Lower lobe of right lung (tissue), 2 donors: Measurements from ENCODE around the gene NCOA3. TPM values are rescaled to one million over a fixed set of nuclear protein-coding genes. Genes with fewer than 3 reads are reported as not detected.

ENCODE experiments used
- ATAC-seq, 2 donors: fragments of 200-7000 bp; cut with Tn5 transposase; one replicate each; pipeline ENCODE4 v1.9.1; 2020 to 2022; ENCODE audit warnings: mild to moderate bottlenecking in 2 of 2, moderate library complexity in 2 of 2
- DNase-seq: peaks from one replicate; pipeline ENCODE4 v3.0.0-alpha.2; 2020
- H3K27ac ChIP-seq: fragments of 200-600 bp; one replicate; pipeline ENCODE4 v1.8.0; 2022
- H3K27me3 ChIP-seq: fragments of 200-600 bp; one replicate; pipeline ENCODE4 v1.8.0; 2022; ENCODE audit warnings: low read depth
- H3K36me3 ChIP-seq: fragments of 200-600 bp; one replicate; pipeline ENCODE4 v1.8.0; 2022; ENCODE audit warnings: mild to moderate bottlenecking
- H3K4me1 ChIP-seq: fragments of 200-600 bp; one replicate; pipeline ENCODE4 v1.8.0; 2022
- H3K4me3 ChIP-seq: fragments of 200-600 bp; one replicate; pipeline ENCODE4 v1.8.0; 2022; ENCODE audit warnings: mild to moderate bottlenecking
- H3K9me3 ChIP-seq: fragments of 200-600 bp; one replicate; pipeline ENCODE4 v1.8.0; 2022
- intact Hi-C: fragments of 100-400 bp; cut with DNase I; formaldehyde crosslinking; loops from one replicate; pipeline ENCODE4 v1.11.0; 2022
- total RNA-seq: library from RNA; stranded (reverse); fragmentation: NEBNext Ultra II Directional; extraction: Animal tissue kit (Norgen Biotek cat#: 25700); gene quantifications from one replicate; pipeline ENCODE4 v1.2.1, GENCODE V29; 2021
- TF ChIP-seq, protein P1 (sequence below): fragments of 200-600 bp; IDR thresholded peaks from one replicate; pipeline ENCODE4 v1.8.0; 2022; ENCODE audit warnings: antibody characterized with exemption, mild to moderate bottlenecking
- donor health status: DM: no; HTN: yes; CAD: no; lungs with severe emphysema.

The NCOA3 gene
- total RNA-seq, 1 donor from 2014 or later = 42.1 TPM

DNA sequence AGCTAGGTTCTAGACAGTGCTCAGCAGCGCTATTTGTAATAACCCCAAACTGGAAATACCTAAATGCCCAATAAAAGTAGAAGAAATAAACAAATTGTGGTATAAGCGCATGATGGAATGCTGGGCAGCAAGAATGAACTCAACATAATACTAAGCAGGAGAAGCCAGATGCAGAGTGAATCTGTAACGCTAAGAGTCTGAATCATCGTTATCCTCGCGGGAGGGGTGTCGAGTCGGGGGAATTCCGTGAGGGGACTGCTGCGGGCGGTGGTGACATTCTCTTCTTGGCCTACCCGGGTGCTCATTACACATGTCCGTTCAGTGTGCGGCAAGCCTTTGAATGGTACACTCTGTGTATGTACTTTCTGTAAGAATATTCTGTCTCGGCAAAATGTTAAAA lies 199.9 kb downstream of the NCOA3 start:
- no peaks in the 10 kb centered on the region for H3K9me3 ChIP-seq
- no peaks in the 10 kb centered on the region for H3K27me3 ChIP-seq
- H3K4me1 ChIP-seq = peaks cover 10% of the 10 kb centered on the region
- ATAC-seq (no peak), DNase-seq (no peak)
- intact Hi-C loops = no loop called here
- H3K4me3 ChIP-seq = no peak overlapping the region
- no peak overlapping the region for H3K27ac ChIP-seq
- TF ChIP-seq, protein P1, sequence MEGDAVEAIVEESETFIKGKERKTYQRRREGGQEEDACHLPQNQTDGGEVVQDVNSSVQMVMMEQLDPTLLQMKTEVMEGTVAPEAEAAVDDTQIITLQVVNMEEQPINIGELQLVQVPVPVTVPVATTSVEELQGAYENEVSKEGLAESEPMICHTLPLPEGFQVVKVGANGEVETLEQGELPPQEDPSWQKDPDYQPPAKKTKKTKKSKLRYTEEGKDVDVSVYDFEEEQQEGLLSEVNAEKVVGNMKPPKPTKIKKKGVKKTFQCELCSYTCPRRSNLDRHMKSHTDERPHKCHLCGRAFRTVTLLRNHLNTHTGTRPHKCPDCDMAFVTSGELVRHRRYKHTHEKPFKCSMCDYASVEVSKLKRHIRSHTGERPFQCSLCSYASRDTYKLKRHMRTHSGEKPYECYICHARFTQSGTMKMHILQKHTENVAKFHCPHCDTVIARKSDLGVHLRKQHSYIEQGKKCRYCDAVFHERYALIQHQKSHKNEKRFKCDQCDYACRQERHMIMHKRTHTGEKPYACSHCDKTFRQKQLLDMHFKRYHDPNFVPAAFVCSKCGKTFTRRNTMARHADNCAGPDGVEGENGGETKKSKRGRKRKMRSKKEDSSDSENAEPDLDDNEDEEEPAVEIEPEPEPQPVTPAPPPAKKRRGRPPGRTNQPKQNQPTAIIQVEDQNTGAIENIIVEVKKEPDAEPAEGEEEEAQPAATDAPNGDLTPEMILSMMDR = no peak
- H3K36me3 ChIP-seq = no peaks in the 10 kb centered on the region

DNA sequence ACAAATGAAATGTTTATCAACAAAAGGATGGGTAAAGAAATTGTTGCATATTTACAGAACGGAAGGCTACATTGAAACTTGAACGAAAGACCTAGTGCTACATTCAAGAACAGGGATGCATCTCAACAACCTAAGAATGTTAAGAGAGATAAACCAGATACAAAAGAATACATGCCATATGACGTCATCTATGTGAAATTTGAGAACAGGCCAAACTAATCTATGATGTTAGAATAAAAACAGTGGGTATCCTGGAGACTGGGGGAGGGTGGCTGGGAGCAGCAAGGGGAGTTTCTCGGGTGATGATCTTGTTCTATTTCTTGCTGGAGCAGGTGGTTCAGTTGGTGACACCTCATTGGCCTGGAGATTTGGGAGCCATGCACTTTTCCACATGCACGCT lies 202.1 kb downstream of the NCOA3 start:
- TF ChIP-seq, protein P1 = no peak
- ATAC-seq (no peak), DNase-seq (no peak)
- intact Hi-C loops = no loop called here
- H3K27ac ChIP-seq = no peak overlapping the region
- no peak overlapping the region for H3K4me3 ChIP-seq
- peaks cover 10% of the 10 kb centered on the region for H3K4me1 ChIP-seq
- no peaks in the 10 kb centered on the region for H3K9me3 ChIP-seq
- no peaks in the 10 kb centered on the region for H3K27me3 ChIP-seq
- H3K36me3 ChIP-seq = no peaks in the 10 kb centered on the region

DNA sequence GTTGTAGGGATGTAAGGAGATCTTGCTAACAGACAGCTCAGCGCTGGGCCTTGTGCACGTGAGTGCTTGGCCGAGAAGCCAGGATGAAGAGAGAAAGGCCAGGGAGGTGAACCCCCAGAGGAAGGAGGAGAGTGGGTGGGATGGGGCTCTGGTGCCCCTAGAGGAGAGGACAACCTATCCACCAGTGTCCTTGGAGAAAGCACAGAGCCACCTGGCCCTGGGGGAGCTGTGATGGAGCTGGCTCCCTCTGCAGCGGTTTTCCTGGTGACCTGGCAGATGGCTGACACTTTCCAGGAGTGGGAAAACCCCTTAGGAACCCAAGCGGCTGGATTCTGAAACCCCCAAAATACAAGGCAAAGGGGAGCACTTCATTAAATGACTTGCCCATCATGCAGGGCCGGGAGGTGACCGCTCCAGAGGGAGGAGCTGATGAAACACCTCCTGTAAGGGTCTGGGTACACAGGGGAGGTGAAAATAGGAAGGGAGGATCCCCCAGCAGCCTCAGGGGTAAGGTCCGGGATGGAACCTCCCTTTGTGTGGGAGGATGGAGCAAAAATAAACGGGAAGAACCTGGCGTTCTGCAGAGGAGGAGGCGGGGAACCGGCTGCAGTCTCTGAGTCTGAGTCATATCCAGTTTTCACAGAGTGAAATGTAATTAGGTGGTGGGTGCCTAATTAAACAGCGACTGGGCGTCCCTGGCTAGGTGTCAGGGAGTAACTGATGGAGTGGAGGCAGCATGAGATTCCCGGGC lies 203.2 kb downstream of the NCOA3 start:
- H3K9me3 ChIP-seq = no peaks in the 10 kb centered on the region
- TF ChIP-seq, protein P1 = no peak
- DNase-seq (no peak), ATAC-seq (peak; percentile 23 to 33)
- peaks cover 3% of the 10 kb centered on the region for H3K27me3 ChIP-seq
- intact Hi-C loops = no loop called here
- H3K36me3 ChIP-seq = no peaks in the 10 kb centered on the region
- peaks cover 10% of the 10 kb centered on the region for H3K4me1 ChIP-seq
- no peak overlapping the region for H3K27ac ChIP-seq
- H3K4me3 ChIP-seq = no peak overlapping the region

DNA sequence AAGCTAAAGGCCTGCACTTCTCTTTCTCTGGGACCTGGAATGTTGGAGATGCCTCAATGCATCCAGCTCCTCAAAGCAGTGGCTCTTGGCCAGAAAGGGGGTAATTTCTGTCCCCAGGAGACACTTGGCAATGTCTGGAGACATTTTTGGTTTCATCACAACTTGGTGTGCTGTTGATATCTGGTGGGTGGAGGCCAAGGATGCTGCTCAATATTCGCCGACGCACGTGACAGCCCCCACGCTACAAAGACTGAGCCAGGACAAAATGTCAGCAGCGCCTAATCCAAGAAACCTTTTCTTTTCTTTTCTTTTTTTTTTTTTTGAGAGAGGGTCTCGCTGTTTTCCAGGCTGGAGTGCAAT lies 203.8 kb downstream of the NCOA3 start:
- Histone ChIP-seq H3K4me3 (no peak overlapping the region), H3K4me1 (peaks cover 10% of the 10 kb centered on the region), H3K27me3 (peaks cover 3% of the 10 kb centered on the region), H3K27ac (no peak overlapping the region), H3K36me3 (no peaks in the 10 kb centered on the region), H3K9me3 (no peaks in the 10 kb centered on the region)
- TF ChIP-seq, protein P1 = no peak
- no peak for DNase-seq
- ATAC-seq = no peak
- intact Hi-C loops = no loop called here

DNA sequence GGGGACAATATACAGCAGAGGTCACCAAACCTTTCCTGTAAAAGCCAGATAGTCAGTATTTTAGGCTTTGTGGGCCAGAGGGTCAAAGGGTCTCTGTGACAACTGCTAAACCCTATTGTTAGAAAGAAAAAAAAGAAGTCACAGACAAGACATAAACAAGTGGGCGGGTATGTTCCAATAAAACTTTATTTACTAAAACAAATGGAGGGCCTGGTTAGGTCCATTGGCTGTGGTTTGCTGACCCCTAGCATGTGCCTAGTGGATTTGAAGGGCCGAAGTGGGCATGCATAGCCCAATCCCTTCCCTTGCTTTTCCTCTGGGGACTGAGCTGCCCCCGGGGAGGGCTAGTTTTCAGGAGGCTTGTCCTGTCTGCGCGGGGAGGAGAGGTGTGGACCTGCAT lies 204.7 kb downstream of the NCOA3 start:
- no peak overlapping the region for H3K4me3 ChIP-seq
- no peaks in the 10 kb centered on the region for H3K9me3 ChIP-seq
- H3K27ac ChIP-seq = no peak overlapping the region
- intact Hi-C loops = no loop called here
- H3K27me3 ChIP-seq = peaks cover 3% of the 10 kb centered on the region
- H3K4me1 ChIP-seq = peaks cover 10% of the 10 kb centered on the region
- no peaks in the 10 kb centered on the region for H3K36me3 ChIP-seq
- DNase-seq (no peak), ATAC-seq (no peak)
- TF ChIP-seq, protein P1 = no peak

Other genes starting within 250 kb of the NCOA3 start
- 57.6 TPM for gene ZMYND8, start 145.2 kb upstream of the NCOA3 start, total RNA-seq